ENCODE measurements around the gene A4GALT. TPM values are rescaled to one million over a fixed set of nuclear protein-coding genes. Genes with fewer than 3 reads are reported as not detected.

Gene A4GALT
- total and polyA plus RNA-seq, 2 of the 13 experiments (the other 11 are each of a cell fraction or from before 2014, with no cell fraction given), result 0.09 to 1.1 TPM

- no peak for TF ChIP-seq ZNF34 (CRISPR knock-in tag; IDR thresholded peaks at IDR 0.05; ENCODE audit: borderline replicate concordance)
- TF ChIP-seq ARID2 (CRISPR knock-in tag; IDR thresholded peaks at IDR 0.05; ENCODE audit: borderline replicate concordance), result 0 out of 2 replicates have a peak, but pooled peaks have one; percentile 50
- 0 out of 2 replicates have a peak, but pooled peaks have one; percentile 31 for TF ChIP-seq IRF2 (CRISPR knock-in tag; IDR thresholded peaks at IDR 0.05)
- TF ChIP-seq ZNF496 (CRISPR knock-in tag; IDR thresholded peaks at IDR 0.05; ENCODE audit: insufficient replicate concordance), result no peak
Observed at GRCh38 chr22:42688241-42689211, 32.1 kb downstream of the A4GALT start (continued).

GRCh38 chr22:42686756-42687491 lies 33.7 kb downstream of the A4GALT start:
- intact Hi-C loops (cut with micrococcal nuclease; ENCODE audit: unreplicated experiment), result no loop called here
- no peak for ATAC-seq
- Histone ChIP-seq H3K9ac (ENCODE audit: insufficient read depth, low read depth, low read length) (no peak overlapping the region), H3K27me3 (ENCODE audit: control insufficient read depth in 1 of 2, insufficient read depth in 2 of 2, low read length in 2 of 2) (no peaks in the 10 kb centered on the region; a peak in 2 of 5 replicates), H3K9me3 (ENCODE audit: low read length) (no peaks in the 10 kb centered on the region), H3K4me1 (ENCODE audit: insufficient read depth, low read length) (peaks cover 68% of the 10 kb centered on the region), H2AFZ (ENCODE audit: low read length) (no peak overlapping the region), H3K36me3 (replicated peaks in 1 of 2; ENCODE audit: control insufficient read depth in 1 of 2, insufficient read depth in 2 of 2, low read length in 2 of 2) (no peaks in the 10 kb centered on the region), H4K20me1 (ENCODE audit: insufficient read depth, low read length) (no peaks in the 10 kb centered on the region), H3K27ac (ENCODE audit: extremely low read length, insufficient read depth, low read length) (no peak overlapping the region), H3K79me2 (ENCODE audit: insufficient read depth, low read length) (no peaks in the 10 kb centered on the region), H3K4me3 (replicated peaks in 1 of 3; ENCODE audit: insufficient read depth in 1 of 3, low read depth in 2 of 3, low read length in 3 of 3) (no peak overlapping the region; a peak in 1 of 6 replicates), H3K4me2 (ENCODE audit: low read depth, low read length) (peak overlapping the region; percentile 86)
- in situ Hi-C loops (cut with HindIII; ENCODE audit: extremely low pct_ligation_motif_present, low pct_unique_long_range_greater_than_20kb), result no loop called here
- no TSS peak for BruUV-seq (replicated peaks)
- DNase-seq (ENCODE audit: low spot score), result no peak
- ChIA-PET POLR2A (interaction anchor here (1.0 to 3.7 kb wide), 7 partner anchors 11 to 417 kb away, joined by 3 to 16 read pairs (median 4); partner anchors contain the start of genes CYB5R3 and POLDIP3), CTCF (ENCODE audit: low intra/inter-chr PET ratio, low total read pairs) (no interaction called here)
- FAIRE-seq, result no peak
- WGBS (ENCODE audit: low lambda C conversion rate), result 10% methylated on average over 13 of the region's 14 CpGs
- TF ChIP-seq PRDM15 (CRISPR knock-in tag; IDR thresholded peaks at IDR 0.05) (no peak), ZNF598 (CRISPR knock-in tag; IDR thresholded peaks at IDR 0.05; ENCODE audit: borderline replicate concordance) (no peak), CSRNP2 (CRISPR knock-in tag; conservative IDR thresholded peaks at IDR 0.05; ENCODE audit: low read depth) (no peak), PHF21A (CRISPR knock-in tag; IDR thresholded peaks at IDR 0.05) (0 out of 2 replicates have a peak, but pooled peaks have one; percentile 46), GLMP (CRISPR knock-in tag; IDR thresholded peaks at IDR 0.05; ENCODE audit: borderline replicate concordance) (no peak), FOXK1 (CRISPR knock-in tag; IDR thresholded peaks at IDR 0.05; ENCODE audit: borderline replicate concordance, low read depth) (no peak), ELF3 (CRISPR knock-in tag; IDR thresholded peaks at IDR 0.05) (no peak)

Data from HepG2 (cell line).